ENCODE results near the gene TMEM267.

TMEM267 gene

GRCh38 chr5:43401827-43402226 lies 81.8 kb downstream of the TMEM267 start:
- peak; percentile 18 to 27 for DNase-seq

GRCh38 chr5:43400082-43400481 lies 83.6 kb downstream of the TMEM267 start:
- peak in 1 of 2 experiments; percentile 15 for DNase-seq

GRCh38 chr5:43396762-43397304 lies 86.8 kb downstream of the TMEM267 start:
- no peak for DNase-seq

Measured in SW 1271 (cell line).